Tibial artery (tissue), 4 donors: ENCODE results near the gene SMIM29.

Experiments used
- DNase-seq, 2 donors: peaks; one replicate each; pipeline ENCODE4 v3.0.0-alpha.2; 2019
- H3K27ac ChIP-seq, 2 donors: fragments of 200-600 bp; sonication (generic) in 1 of 2; 1 replicate in 1 of 2; 2 replicates in 1 of 2; pipeline ENCODE4 v1.5.1; 2018 to 2019; ENCODE audit warnings: mild to moderate bottlenecking in 1 of 2
- H3K27me3 ChIP-seq, 2 donors: fragments of 200-600 bp; sonication (generic) in 1 of 2; one replicate each; pipeline versions ENCODE4 v1.5.1 to v1.6.0; 2016 to 2019
- H3K36me3 ChIP-seq, 3 donors: fragments of 200-600 bp; sonication (generic) in 2 of 3; one replicate each; pipeline ENCODE4 v1.5.1; 2016 to 2019; ENCODE audit warnings: mild to moderate bottlenecking in 2 of 3
- H3K4me1 ChIP-seq, 4 donors: fragments of 200-600 bp; sonication (generic) in 2 of 4; 1 replicate in 3 of 4; 2 replicates in 1 of 4; pipeline ENCODE4 v1.5.1; 2016 to 2019
- H3K4me3 ChIP-seq, 2 donors: fragments of 200-600 bp; sonication (generic) in 1 of 2; 1 replicate in 1 of 2; 2 replicates in 1 of 2; pipeline ENCODE4 v1.5.1; 2018 to 2019; ENCODE audit warnings: mild to moderate bottlenecking in 2 of 2
- H3K9me3 ChIP-seq, 3 donors: fragments of 200-600 bp; sonication (generic) in 1 of 3; one replicate each; pipeline ENCODE4 v1.5.1; 2016 to 2019
- CTCF ChIP-seq, 2 experiments: fragments of 200-600 bp in 1 of 2; fragments of 450-650 bp in 1 of 2; IDR thresholded peaks; one replicate each; pipeline ENCODE4 v1.5.1; 2017 to 2019; ENCODE audit warnings: antibody characterized with exemption in 2 of 2, mild to moderate bottlenecking in 1 of 2, moderate library complexity in 1 of 2
- intact Hi-C: fragments of 100-400 bp; cut with DNase I; formaldehyde crosslinking; loops from one replicate; pipeline ENCODE4 v1.15.0; 2023; ENCODE audit warnings: low total_unique reads

SMIM29 gene

GRCh38 chr6:34227761-34228421, 20.9 kb downstream of the SMIM29 start:
- TF ChIP-seq CTCF (IDR thresholded peaks at IDR 0.05): no peak
- Histone ChIP-seq H3K27ac (no peak overlapping the region), H3K36me3 (no peaks in the 10 kb centered on the region), H3K4me1 (peaks cover 0 to 13% (median 9%) of the 10 kb centered on the region in 4 donors), H3K27me3 (no peaks in the 10 kb centered on the region), H3K4me3 (no peak overlapping the region), H3K9me3 (no peaks in the 10 kb centered on the region)
- intact Hi-C loops: loop anchor here (10.0 kb wide), 1 partner anchor 803 kb away; the partner anchor contains the start of gene SYNGAP1
- no peak for DNase-seq

- no peak for TF ChIP-seq CTCF (IDR thresholded peaks at IDR 0.05)
- Histone ChIP-seq H3K9me3 (no peaks in the 10 kb centered on the region), H3K4me1 (peaks cover 0 to 13% (median 9%) of the 10 kb centered on the region in 4 donors), H3K36me3 (no peaks in the 10 kb centered on the region), H3K27me3 (no peaks in the 10 kb centered on the region), H3K27ac (no peak overlapping the region), H3K4me3 (no peak overlapping the region)
- no peak for DNase-seq
- intact Hi-C loops: loop anchor here (10.0 kb wide), 1 partner anchor 802 kb away; the partner anchor contains the start of gene SYNGAP1
These were observed 21.8 kb downstream of the SMIM29 start for GRCh38 chr6:34226731-34227586.

- peaks cover 0 to 13% (median 9%) of the 10 kb centered on the region in 4 donors for H3K4me1 ChIP-seq
- no peaks in the 10 kb centered on the region for H3K36me3 ChIP-seq
- no peak overlapping the region for H3K4me3 ChIP-seq
- intact Hi-C loops: loop anchor here (10.0 kb wide), 1 partner anchor 801 kb away; the partner anchor contains the start of gene SYNGAP1
- H3K27me3 ChIP-seq: no peaks in the 10 kb centered on the region
- no peaks in the 10 kb centered on the region for H3K9me3 ChIP-seq
- TF ChIP-seq CTCF (IDR thresholded peaks at IDR 0.05): no peak
- H3K27ac ChIP-seq: no peak overlapping the region
- no peak for DNase-seq
These were observed 22.7 kb downstream of the SMIM29 start for GRCh38 chr6:34226066-34226465.

- Histone ChIP-seq H3K27ac (no peak overlapping the region), H3K27me3 (no peaks in the 10 kb centered on the region), H3K36me3 (no peaks in the 10 kb centered on the region), H3K9me3 (no peaks in the 10 kb centered on the region), H3K4me1 (peaks cover 0 to 13% (median 9%) of the 10 kb centered on the region in 4 donors), H3K4me3 (no peak overlapping the region)
- intact Hi-C loops: loop anchor here (10.0 kb wide), 1 partner anchor 801 kb away; the partner anchor contains the start of gene SYNGAP1
- no peak for DNase-seq
- TF ChIP-seq CTCF (IDR thresholded peaks at IDR 0.05): no peak
These were observed 23.3 kb downstream of the SMIM29 start for GRCh38 chr6:34225551-34225950.

GRCh38 chr6:34223956-34224940, 24.6 kb downstream of the SMIM29 start:
- Histone ChIP-seq H3K27ac (peak overlapping the region; percentile 88 to 93), H3K4me1 (peaks cover 0 to 13% (median 9%) of the 10 kb centered on the region in 4 donors), H3K9me3 (no peaks in the 10 kb centered on the region), H3K36me3 (no peaks in the 10 kb centered on the region), H3K27me3 (no peaks in the 10 kb centered on the region), H3K4me3 (peak overlapping the region; percentile 59 to 70)
- peak; percentile 93 to 97 for DNase-seq
- intact Hi-C loops: loop anchor here (10.0 kb wide), 1 partner anchor 799 kb away; the partner anchor contains the start of gene SYNGAP1
- no peak for TF ChIP-seq CTCF (IDR thresholded peaks at IDR 0.05)
